GM23338 (cell line): ENCODE measurements around the gene ZCCHC14. TPM values are rescaled to one million over a fixed set of nuclear protein-coding genes. Genes with fewer than 3 reads are reported as not detected.
A peak's percentile ranks its signal among the peaks of the same experiment; 100 is the strongest.

Source experiments
- ATAC-seq: fragments of 200-7000 bp; cut with Tn5 transposase; 3 replicates; pipeline ENCODE4 v1.9.1; 2020
- DNase-seq: peaks from one replicate; pipeline ENCODE4 v3.0.0-alpha.2; 2015; ENCODE audit warnings: low spot score
- H2AFZ ChIP-seq: fragments of 200-600 bp; sonication (generic); 2 replicates; pipeline ENCODE4 v1.8.0; 2016; ENCODE audit warnings: antibody characterized with exemption, mild to moderate bottlenecking, moderate library complexity
- H3F3A ChIP-seq: fragments of 200-600 bp; sonication (generic); replicated peaks from 2 replicates; pipeline ENCODE4 v1.8.0; 2017; ENCODE audit warnings: antibody characterized with exemption, mixed run types, low read depth
- H3K27ac ChIP-seq: fragments of 200-600 bp; sonication (generic); 2 replicates; pipeline ENCODE4 v1.6.1; 2016; ENCODE audit warnings: low read depth
- H3K27me3 ChIP-seq: fragments of 200-600 bp; sonication (generic); 2 replicates; pipeline ENCODE4 v1.8.0; 2016; ENCODE audit warnings: mild to moderate bottlenecking, mixed run types, moderate library complexity; ENCODE audit not compliant: insufficient read depth
- H3K36me3 ChIP-seq: fragments of 200-600 bp; sonication (generic); 2 replicates; pipeline ENCODE4 v1.8.0; 2016; ENCODE audit warnings: mild to moderate bottlenecking; ENCODE audit not compliant: insufficient read depth
- H3K4me1 ChIP-seq: fragments of 200-600 bp; sonication (generic); 2 replicates; pipeline ENCODE4 v1.8.0; 2016; ENCODE audit warnings: mild to moderate bottlenecking, moderate library complexity; ENCODE audit not compliant: insufficient read depth
- H3K4me2 ChIP-seq: fragments of 200-600 bp; sonication (generic); 2 replicates; pipeline ENCODE4 v1.7.1; 2017; ENCODE audit warnings: mixed run types
- H3K4me3 ChIP-seq: fragments of 200-600 bp; sonication (generic); 2 replicates; pipeline ENCODE4 v1.6.1; 2016; ENCODE audit warnings: mixed run types
- H3K79me2 ChIP-seq: fragments of 200-600 bp; sonication (generic); replicated peaks from 2 replicates; pipeline ENCODE4 v1.8.0; 2017; ENCODE audit warnings: mild to moderate bottlenecking; ENCODE audit not compliant: insufficient read depth
- H3K9me2 ChIP-seq: fragments of 200-600 bp; sonication (generic); 2 replicates; pipeline ENCODE4 v1.8.0; 2017; ENCODE audit not compliant: insufficient read depth
- H4K20me1 ChIP-seq: fragments of 200-600 bp; sonication (generic); replicated peaks from 2 replicates; pipeline ENCODE4 v1.8.0; 2017; ENCODE audit warnings: mild to moderate bottlenecking; ENCODE audit not compliant: insufficient read depth
- H3K27ac Mint-ChIP-seq: 2 replicates; pipeline ENCODE4 v1.8.0; 2020; ENCODE audit warnings: inconsistent platforms, mild to moderate bottlenecking, moderate library complexity, mixed read lengths
- H3K27me3 Mint-ChIP-seq: 3 replicates; pipeline ENCODE4 v1.8.0; 2022; ENCODE audit warnings: low read depth, mild to moderate bottlenecking, moderate library complexity, mixed read lengths, inconsistent platforms; ENCODE audit not compliant: insufficient read depth, poor library complexity
- H3K36me3 Mint-ChIP-seq: 3 replicates; pipeline ENCODE4 v1.8.0; 2021; ENCODE audit warnings: low read depth, mild to moderate bottlenecking, inconsistent platforms, moderate library complexity, mixed read lengths
- H3K4me1 Mint-ChIP-seq: 3 replicates; pipeline ENCODE4 v1.8.0; 2020; ENCODE audit warnings: mild to moderate bottlenecking, inconsistent platforms, mixed read lengths
- H3K4me3 Mint-ChIP-seq: 3 replicates; pipeline ENCODE4 v1.8.0; 2021; ENCODE audit warnings: moderate library complexity, mild to moderate bottlenecking, inconsistent platforms, mixed read lengths
- H3K9me3 Mint-ChIP-seq: 3 replicates; pipeline ENCODE4 v1.8.0; 2020; ENCODE audit warnings: moderate library complexity, mild to moderate bottlenecking, inconsistent platforms, mixed read lengths
- CREB1 ChIP-seq: fragments of 250-450 bp; sonication (Bioruptor Pico); IDR thresholded peaks from 2 replicates; pipeline ENCODE4 v1.5.0; 2020; ENCODE audit warnings: low read depth, mild to moderate bottlenecking, moderate library complexity
- EZH2 ChIP-seq: fragments of 200-600 bp; sonication (generic); IDR thresholded peaks from one replicate; pipeline ENCODE4 v1.8.0; 2017; ENCODE audit warnings: antibody characterized with exemption, mild to moderate bottlenecking, low read depth; ENCODE audit not compliant: unreplicated experiment
- EZH2phosphoT487 ChIP-seq: fragments of 200-600 bp; sonication (generic); IDR thresholded peaks from one replicate; pipeline ENCODE4 v1.8.1; 2018; ENCODE audit warnings: antibody characterized with exemption; ENCODE audit not compliant: unreplicated experiment
- JUNB ChIP-seq: IDR thresholded peaks from one replicate; pipeline ENCODE4 v1.6.1; 2016; ENCODE audit warnings: antibody characterized with exemption; ENCODE audit not compliant: unreplicated experiment
- NANOG ChIP-seq: IDR thresholded peaks from 2 replicates; pipeline ENCODE4 v1.6.1; 2016; ENCODE audit warnings: antibody characterized with exemption, borderline replicate concordance
- POLR2AphosphoS5 ChIP-seq: IDR thresholded peaks from 2 replicates; pipeline ENCODE4 v1.6.1; 2016; ENCODE audit warnings: antibody characterized with exemption, low read depth
- STAT1 ChIP-seq: IDR thresholded peaks from one replicate; pipeline ENCODE4 v1.6.1; 2016; ENCODE audit warnings: antibody characterized with exemption; ENCODE audit not compliant: unreplicated experiment
- ZNF114 ChIP-seq: fragments of 250-450 bp; sonication (Bioruptor Pico); IDR thresholded peaks from 2 replicates; pipeline ENCODE4 v1.5.0; 2020; ENCODE audit warnings: mild to moderate bottlenecking, moderate library complexity
- ZNF331 ChIP-seq: fragments of 250-450 bp; sonication (Bioruptor Pico); IDR thresholded peaks from 2 replicates; pipeline ENCODE4 v1.5.0; 2020; ENCODE audit warnings: low read depth, mild to moderate bottlenecking, moderate library complexity
- polyA plus RNA-seq: library from polyadenylated mRNA; unstranded; fragments of >200 nt; fragmentation: Nextera tagmentation; extraction: Ambion mirVana; gene quantifications from 2 replicates; pipeline ENCODE4 v1.2.1, GENCODE V29; 2016
- total RNA-seq: library from RNA; depleted of rRNA; stranded (reverse); fragments of >200 nt; shearing (Covaris generic); gene quantifications from 2 replicates; pipeline ENCODE4 v1.2.3, GENCODE V29; 2014
- TF ChIP-seq, protein P1 (sequence below), 2 experiments: fragments of 200-600 bp in 1 of 2; sonication (generic) in 1 of 2; conservative IDR thresholded peaks; 2 replicates each; pipeline versions ENCODE4 v1.5.1 to v1.6.1; 2016 to 2017; ENCODE audit warnings: antibody characterized with exemption in 2 of 2, low read depth in 2 of 2, mild to moderate bottlenecking in 2 of 2, moderate library complexity in 1 of 2
- TF ChIP-seq, protein P2 (sequence below): fragments of 250-450 bp; sonication (Bioruptor Pico); IDR thresholded peaks from 2 replicates; pipeline ENCODE4 v1.5.0; 2020; ENCODE audit warnings: mild to moderate bottlenecking, moderate library complexity
- TF ChIP-seq, protein P3 (sequence below): IDR thresholded peaks from one replicate; pipeline ENCODE4 v1.6.1; 2018; ENCODE audit warnings: antibody characterized with exemption; ENCODE audit not compliant: unreplicated experiment
- TF ChIP-seq, protein P4 (sequence below): IDR thresholded peaks from 2 replicates; pipeline ENCODE4 v1.6.1; 2016; ENCODE audit warnings: antibody characterized with exemption

Gene ZCCHC14
- total and polyA plus RNA-seq, 2 experiments from 2014 or later, result 6.8 to 22.4 TPM

DNA sequence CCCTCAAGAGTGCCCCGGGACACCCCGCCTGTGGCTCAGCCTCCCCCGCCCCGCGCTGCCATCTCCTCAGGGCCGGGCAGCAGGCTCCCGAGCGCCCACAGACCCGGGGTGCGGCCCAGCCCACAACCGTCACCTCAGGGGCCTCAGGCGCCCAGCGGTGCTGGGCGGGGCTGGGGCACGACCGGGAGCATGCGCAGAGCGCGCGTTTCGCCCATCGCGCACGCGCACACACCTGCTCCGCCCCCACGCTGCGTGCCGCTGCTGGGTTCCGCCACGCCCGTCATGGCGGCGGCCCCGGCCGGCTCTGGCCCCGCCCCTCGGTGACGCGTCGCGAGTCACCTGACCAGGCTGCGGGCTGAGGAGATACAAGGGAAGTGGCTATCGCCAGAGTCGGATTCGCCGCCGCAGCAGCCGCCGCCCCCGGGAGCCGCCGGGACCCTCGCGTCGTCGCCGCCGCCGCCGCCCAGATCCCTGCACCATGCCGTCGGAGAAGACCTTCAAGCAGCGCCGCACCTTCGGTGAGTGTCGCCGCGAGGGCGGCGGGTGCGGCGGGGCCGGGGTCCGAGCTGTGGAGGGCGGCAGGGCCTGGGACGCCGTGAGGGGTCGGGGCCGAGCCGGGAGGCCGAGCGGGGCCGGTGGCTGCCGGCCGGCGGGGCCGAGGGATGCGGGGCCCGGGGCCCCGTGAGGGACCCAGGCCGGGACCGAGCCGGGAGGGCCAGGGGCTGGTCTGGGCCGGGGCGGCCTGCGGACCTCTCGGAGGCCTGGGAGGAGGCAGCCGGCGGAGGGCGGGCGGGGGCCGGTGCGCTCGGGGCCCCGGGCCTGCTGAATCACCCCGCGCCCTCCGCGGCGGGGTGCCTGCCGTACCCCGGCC is 100.6 kb downstream of the ZCCHC14 start, which contains the start of gene MAP1LC3B:
MAP1LC3B (plus strand) TSS at position 387 of the 871 bp plus-strand sequence; CDS start at position 479, 92 bp downstream.
- H4K20me1 ChIP-seq, result peaks cover 32% of the 10 kb centered on the region
- H3K4me2 ChIP-seq, result peak within 1 kb of the TSS; percentile 94
- peak within 1 kb of the TSS; percentile 88 for H3K4me3 Mint-ChIP-seq
- peaks cover 33% of the 10 kb centered on the region for H3K4me1 Mint-ChIP-seq
- peaks cover 3% of the 10 kb centered on the region; the same call in 2 of the 3 replicates for H3K36me3 Mint-ChIP-seq
- peaks cover 43% of the 10 kb centered on the region for H3K79me2 ChIP-seq
- DNase-seq (peak; percentile 95), ATAC-seq (peak; percentile 63)
- 0 out of 2 replicates have a peak, but pooled peaks cover 10% of the 10 kb centered on the region for H3F3A ChIP-seq
- peak within 1 kb of the TSS; percentile 79 for H3K4me3 ChIP-seq
- no peaks in the 10 kb centered on the region for H3K27me3 ChIP-seq
- H3K9me2 ChIP-seq, result no peaks in the 10 kb centered on the region
- H2AFZ ChIP-seq, result peak within 1 kb of the TSS; percentile 56
- TF ChIP-seq EZH2phosphoT487 (no peak), NANOG (no peak), POLR2AphosphoS5 (peak; percentile 83), STAT1 (no peak), ZNF331 (CRISPR knock-in tag) (no peak), ZNF114 (CRISPR knock-in tag) (no peak), CREB1 (CRISPR knock-in tag) (peak; percentile 96), EZH2 (no peak), JUNB (no peak)
- TF ChIP-seq, protein P1, sequence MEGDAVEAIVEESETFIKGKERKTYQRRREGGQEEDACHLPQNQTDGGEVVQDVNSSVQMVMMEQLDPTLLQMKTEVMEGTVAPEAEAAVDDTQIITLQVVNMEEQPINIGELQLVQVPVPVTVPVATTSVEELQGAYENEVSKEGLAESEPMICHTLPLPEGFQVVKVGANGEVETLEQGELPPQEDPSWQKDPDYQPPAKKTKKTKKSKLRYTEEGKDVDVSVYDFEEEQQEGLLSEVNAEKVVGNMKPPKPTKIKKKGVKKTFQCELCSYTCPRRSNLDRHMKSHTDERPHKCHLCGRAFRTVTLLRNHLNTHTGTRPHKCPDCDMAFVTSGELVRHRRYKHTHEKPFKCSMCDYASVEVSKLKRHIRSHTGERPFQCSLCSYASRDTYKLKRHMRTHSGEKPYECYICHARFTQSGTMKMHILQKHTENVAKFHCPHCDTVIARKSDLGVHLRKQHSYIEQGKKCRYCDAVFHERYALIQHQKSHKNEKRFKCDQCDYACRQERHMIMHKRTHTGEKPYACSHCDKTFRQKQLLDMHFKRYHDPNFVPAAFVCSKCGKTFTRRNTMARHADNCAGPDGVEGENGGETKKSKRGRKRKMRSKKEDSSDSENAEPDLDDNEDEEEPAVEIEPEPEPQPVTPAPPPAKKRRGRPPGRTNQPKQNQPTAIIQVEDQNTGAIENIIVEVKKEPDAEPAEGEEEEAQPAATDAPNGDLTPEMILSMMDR (conservative IDR thresholded peaks at IDR 0.05; ENCODE audit: low read depth in 2 of 2), result no peak
- TF ChIP-seq, protein P2, sequence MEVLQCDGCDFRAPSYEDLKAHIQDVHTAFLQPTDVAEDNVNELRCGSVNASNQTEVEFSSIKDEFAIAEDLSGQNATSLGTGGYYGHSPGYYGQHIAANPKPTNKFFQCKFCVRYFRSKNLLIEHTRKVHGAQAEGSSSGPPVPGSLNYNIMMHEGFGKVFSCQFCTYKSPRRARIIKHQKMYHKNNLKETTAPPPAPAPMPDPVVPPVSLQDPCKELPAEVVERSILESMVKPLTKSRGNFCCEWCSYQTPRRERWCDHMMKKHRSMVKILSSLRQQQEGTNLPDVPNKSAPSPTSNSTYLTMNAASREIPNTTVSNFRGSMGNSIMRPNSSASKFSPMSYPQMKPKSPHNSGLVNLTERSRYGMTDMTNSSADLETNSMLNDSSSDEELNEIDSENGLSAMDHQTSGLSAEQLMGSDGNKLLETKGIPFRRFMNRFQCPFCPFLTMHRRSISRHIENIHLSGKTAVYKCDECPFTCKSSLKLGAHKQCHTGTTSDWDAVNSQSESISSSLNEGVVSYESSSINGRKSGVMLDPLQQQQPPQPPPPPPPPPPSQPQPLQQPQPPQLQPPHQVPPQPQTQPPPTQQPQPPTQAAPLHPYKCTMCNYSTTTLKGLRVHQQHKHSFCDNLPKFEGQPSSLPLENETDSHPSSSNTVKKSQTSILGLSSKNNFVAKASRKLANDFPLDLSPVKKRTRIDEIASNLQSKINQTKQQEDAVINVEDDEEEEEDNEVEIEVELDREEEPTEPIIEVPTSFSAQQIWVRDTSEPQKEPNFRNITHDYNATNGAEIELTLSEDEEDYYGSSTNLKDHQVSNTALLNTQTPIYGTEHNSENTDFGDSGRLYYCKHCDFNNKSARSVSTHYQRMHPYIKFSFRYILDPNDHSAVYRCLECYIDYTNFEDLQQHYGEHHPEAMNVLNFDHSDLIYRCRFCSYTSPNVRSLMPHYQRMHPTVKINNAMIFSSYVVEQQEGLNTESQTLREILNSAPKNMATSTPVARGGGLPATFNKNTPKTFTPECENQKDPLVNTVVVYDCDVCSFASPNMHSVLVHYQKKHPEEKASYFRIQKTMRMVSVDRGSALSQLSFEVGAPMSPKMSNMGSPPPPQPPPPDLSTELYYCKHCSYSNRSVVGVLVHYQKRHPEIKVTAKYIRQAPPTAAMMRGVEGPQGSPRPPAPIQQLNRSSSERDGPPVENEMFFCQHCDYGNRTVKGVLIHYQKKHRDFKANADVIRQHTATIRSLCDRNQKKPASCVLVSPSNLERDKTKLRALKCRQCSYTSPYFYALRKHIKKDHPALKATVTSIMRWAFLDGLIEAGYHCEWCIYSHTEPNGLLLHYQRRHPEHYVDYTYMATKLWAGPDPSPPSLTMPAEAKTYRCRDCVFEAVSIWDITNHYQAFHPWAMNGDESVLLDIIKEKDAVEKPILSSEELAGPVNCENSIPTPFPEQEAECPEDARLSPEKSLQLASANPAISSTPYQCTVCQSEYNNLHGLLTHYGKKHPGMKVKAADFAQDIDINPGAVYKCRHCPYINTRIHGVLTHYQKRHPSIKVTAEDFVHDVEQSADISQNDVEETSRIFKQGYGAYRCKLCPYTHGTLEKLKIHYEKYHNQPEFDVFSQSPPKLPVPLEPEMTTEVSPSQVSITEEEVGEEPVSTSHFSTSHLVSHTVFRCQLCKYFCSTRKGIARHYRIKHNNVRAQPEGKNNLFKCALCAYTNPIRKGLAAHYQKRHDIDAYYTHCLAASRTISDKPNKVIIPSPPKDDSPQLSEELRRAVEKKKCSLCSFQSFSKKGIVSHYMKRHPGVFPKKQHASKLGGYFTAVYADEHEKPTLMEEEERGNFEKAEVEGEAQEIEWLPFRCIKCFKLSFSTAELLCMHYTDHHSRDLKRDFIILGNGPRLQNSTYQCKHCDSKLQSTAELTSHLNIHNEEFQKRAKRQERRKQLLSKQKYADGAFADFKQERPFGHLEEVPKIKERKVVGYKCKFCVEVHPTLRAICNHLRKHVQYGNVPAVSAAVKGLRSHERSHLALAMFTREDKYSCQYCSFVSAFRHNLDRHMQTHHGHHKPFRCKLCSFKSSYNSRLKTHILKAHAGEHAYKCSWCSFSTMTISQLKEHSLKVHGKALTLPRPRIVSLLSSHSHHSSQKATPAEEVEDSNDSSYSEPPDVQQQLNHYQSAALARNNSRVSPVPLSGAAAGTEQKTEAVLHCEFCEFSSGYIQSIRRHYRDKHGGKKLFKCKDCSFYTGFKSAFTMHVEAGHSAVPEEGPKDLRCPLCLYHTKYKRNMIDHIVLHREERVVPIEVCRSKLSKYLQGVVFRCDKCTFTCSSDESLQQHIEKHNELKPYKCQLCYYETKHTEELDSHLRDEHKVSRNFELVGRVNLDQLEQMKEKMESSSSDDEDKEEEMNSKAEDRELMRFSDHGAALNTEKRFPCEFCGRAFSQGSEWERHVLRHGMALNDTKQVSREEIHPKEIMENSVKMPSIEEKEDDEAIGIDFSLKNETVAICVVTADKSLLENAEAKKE (CRISPR knock-in tag), result no peak
- TF ChIP-seq, protein P3, sequence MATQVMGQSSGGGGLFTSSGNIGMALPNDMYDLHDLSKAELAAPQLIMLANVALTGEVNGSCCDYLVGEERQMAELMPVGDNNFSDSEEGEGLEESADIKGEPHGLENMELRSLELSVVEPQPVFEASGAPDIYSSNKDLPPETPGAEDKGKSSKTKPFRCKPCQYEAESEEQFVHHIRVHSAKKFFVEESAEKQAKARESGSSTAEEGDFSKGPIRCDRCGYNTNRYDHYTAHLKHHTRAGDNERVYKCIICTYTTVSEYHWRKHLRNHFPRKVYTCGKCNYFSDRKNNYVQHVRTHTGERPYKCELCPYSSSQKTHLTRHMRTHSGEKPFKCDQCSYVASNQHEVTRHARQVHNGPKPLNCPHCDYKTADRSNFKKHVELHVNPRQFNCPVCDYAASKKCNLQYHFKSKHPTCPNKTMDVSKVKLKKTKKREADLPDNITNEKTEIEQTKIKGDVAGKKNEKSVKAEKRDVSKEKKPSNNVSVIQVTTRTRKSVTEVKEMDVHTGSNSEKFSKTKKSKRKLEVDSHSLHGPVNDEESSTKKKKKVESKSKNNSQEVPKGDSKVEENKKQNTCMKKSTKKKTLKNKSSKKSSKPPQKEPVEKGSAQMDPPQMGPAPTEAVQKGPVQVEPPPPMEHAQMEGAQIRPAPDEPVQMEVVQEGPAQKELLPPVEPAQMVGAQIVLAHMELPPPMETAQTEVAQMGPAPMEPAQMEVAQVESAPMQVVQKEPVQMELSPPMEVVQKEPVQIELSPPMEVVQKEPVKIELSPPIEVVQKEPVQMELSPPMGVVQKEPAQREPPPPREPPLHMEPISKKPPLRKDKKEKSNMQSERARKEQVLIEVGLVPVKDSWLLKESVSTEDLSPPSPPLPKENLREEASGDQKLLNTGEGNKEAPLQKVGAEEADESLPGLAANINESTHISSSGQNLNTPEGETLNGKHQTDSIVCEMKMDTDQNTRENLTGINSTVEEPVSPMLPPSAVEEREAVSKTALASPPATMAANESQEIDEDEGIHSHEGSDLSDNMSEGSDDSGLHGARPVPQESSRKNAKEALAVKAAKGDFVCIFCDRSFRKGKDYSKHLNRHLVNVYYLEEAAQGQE, result no peak
- TF ChIP-seq, protein P4, sequence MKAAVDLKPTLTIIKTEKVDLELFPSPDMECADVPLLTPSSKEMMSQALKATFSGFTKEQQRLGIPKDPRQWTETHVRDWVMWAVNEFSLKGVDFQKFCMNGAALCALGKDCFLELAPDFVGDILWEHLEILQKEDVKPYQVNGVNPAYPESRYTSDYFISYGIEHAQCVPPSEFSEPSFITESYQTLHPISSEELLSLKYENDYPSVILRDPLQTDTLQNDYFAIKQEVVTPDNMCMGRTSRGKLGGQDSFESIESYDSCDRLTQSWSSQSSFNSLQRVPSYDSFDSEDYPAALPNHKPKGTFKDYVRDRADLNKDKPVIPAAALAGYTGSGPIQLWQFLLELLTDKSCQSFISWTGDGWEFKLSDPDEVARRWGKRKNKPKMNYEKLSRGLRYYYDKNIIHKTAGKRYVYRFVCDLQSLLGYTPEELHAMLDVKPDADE, result peak; percentile 92
- no peaks in the 10 kb centered on the region for H3K36me3 ChIP-seq
- H3K4me1 ChIP-seq, result peaks cover 19% of the 10 kb centered on the region
- peak within 1 kb of the TSS; percentile 80; the same call in 1 of the 2 replicates for H3K27ac Mint-ChIP-seq
- no peaks in the 10 kb centered on the region; the same call in 2 of the 3 replicates for H3K9me3 Mint-ChIP-seq
- peak within 1 kb of the TSS; percentile 67; the same call in 1 of the 2 replicates for H3K27ac ChIP-seq
- peaks cover 16% of the 10 kb centered on the region for H3K27me3 Mint-ChIP-seq
